Hepatocyte (in vitro differentiated cells): ENCODE data around the gene DHX16.

Experiments used
- CTCF ChIP-seq: fragments of 200-600 bp; sonication (generic); IDR thresholded peaks from 2 replicates; pipeline ENCODE4 v1.5.1; 2016; ENCODE audit warnings: antibody characterized with exemption, mild to moderate bottlenecking; ENCODE audit not compliant: poor library complexity
- EZH2phosphoT487 ChIP-seq: fragments of 200-600 bp; sonication (generic); IDR thresholded peaks from one replicate; pipeline ENCODE4 v1.6.1; 2018; ENCODE audit warnings: antibody characterized with exemption, mild to moderate bottlenecking, low read depth, moderate library complexity; ENCODE audit not compliant: unreplicated experiment, severe bottlenecking

GRCh38 chr6:30670760-30671527, 1.9 kb downstream of the DHX16 start:
- TF ChIP-seq CTCF: peak; percentile 8
- TF ChIP-seq EZH2phosphoT487: no peak
